Skin epidermis (tissue), 12 donors: ENCODE results near the gene IGSF8.
"Not testable (repeated sequence)": the region's sequence is repeated elsewhere in the genome, so short reads cannot be mapped to it uniquely, and the experiment has no call there.

ENCODE experiments used
- H3K27ac ChIP-seq, 21 experiments: fragments of 200-600 bp; sonication (generic) in 11 of 21; one replicate each; pipeline ENCODE4 v1.5.0; 2020; ENCODE audit warnings: mild to moderate bottlenecking in 3 of 21, inconsistent platforms in 2 of 21, moderate library complexity in 2 of 21
- H3K4me3 ChIP-seq, 7 experiments: fragments of 200-600 bp; sonication (generic) in 2 of 7; one replicate each; pipeline ENCODE4 v1.5.0; 2020; ENCODE audit warnings: inconsistent platforms in 2 of 7, mild to moderate bottlenecking in 2 of 7, moderate library complexity in 1 of 7

IGSF8 gene

GRCh38 chr1:160074865-160075264 is 23.6 kb downstream of the IGSF8 start:
- Histone ChIP-seq H3K27ac (no peak overlapping the region), H3K4me3 (no peak overlapping the region)

- Histone ChIP-seq H3K27ac (no peak overlapping the region), H3K4me3 (no peak overlapping the region)
Measured at GRCh38 chr1:160071289-160071688, 27.1 kb downstream of the IGSF8 start.

GRCh38 chr1:160070243-160071163 is 27.9 kb downstream of the IGSF8 start:
- H3K27ac ChIP-seq: no peak overlapping the region
- peak overlapping the region; percentile 7 to 44 (median 29) for H3K4me3 ChIP-seq

- Histone ChIP-seq H3K27ac (no peak within 1 kb of the TSS), H3K4me3 (peak within 1 kb of the TSS; percentile 7 to 44 (median 29))
Measured at GRCh38 chr1:160069460-160070231, 28.8 kb downstream of the IGSF8 start, which contains the start of gene KCNJ10. KCNJ10 (minus strand) TSS chr1:160070160; CDS start chr1:160042532, 27,628 bp downstream.

- Histone ChIP-seq H3K4me3 (no peak overlapping the region), H3K27ac (no peak overlapping the region)
Measured at GRCh38 chr1:160068225-160068624, 30.2 kb downstream of the IGSF8 start.

- no peak overlapping the region for H3K4me3 ChIP-seq
- no peak overlapping the region for H3K27ac ChIP-seq
Measured at GRCh38 chr1:160066829-160067745, 31.3 kb downstream of the IGSF8 start.

GRCh38 chr1:160064746-160065145 is 33.7 kb downstream of the IGSF8 start:
- Histone ChIP-seq H3K4me3 (no peak overlapping the region), H3K27ac (no peak overlapping the region)

- Histone ChIP-seq H3K4me3 (no peak overlapping the region), H3K27ac (no peak overlapping the region)
Measured at GRCh38 chr1:160064164-160064563, 34.3 kb downstream of the IGSF8 start.

GRCh38 chr1:160063176-160063575 is 35.2 kb downstream of the IGSF8 start:
- Histone ChIP-seq H3K4me3 (no peak overlapping the region), H3K27ac (no peak overlapping the region)

GRCh38 chr1:160062230-160062532 is 36.2 kb downstream of the IGSF8 start:
- no peak overlapping the region for H3K27ac ChIP-seq
- H3K4me3 ChIP-seq: no peak overlapping the region

- H3K4me3 ChIP-seq: no peak overlapping the region
- H3K27ac ChIP-seq: no peak overlapping the region
Measured at GRCh38 chr1:160061369-160062229, 36.8 kb downstream of the IGSF8 start.

GRCh38 chr1:160058087-160058486 is 40.3 kb downstream of the IGSF8 start:
- Histone ChIP-seq H3K27ac (no peak overlapping the region), H3K4me3 (no peak overlapping the region)

GRCh38 chr1:160056648-160057169 is 41.7 kb downstream of the IGSF8 start:
- Histone ChIP-seq H3K27ac (no peak overlapping the region), H3K4me3 (no peak overlapping the region)

GRCh38 chr1:160053548-160054365 is 44.7 kb downstream of the IGSF8 start:
- Histone ChIP-seq H3K4me3 (no peak overlapping the region), H3K27ac (no peak overlapping the region)

- H3K27ac ChIP-seq: no peak overlapping the region
- no peak overlapping the region for H3K4me3 ChIP-seq
Measured at GRCh38 chr1:160052936-160053335, 45.5 kb downstream of the IGSF8 start.

GRCh38 chr1:160050619-160051018 is 47.8 kb downstream of the IGSF8 start:
- Histone ChIP-seq H3K4me3 (no peak overlapping the region), H3K27ac (no peak overlapping the region)

- not testable (repeated sequence) for H3K4me3 ChIP-seq, H3K27ac ChIP-seq
Measured at GRCh38 chr1:160050182-160050581, 48.2 kb downstream of the IGSF8 start.

GRCh38 chr1:160049101-160049500 is 49.3 kb downstream of the IGSF8 start:
- H3K27ac ChIP-seq: no peak overlapping the region
- H3K4me3 ChIP-seq: no peak overlapping the region
